ENCODE results near the gene NAAA. TPM values are rescaled to one million over a fixed set of nuclear protein-coding genes. Genes with fewer than 3 reads are reported as not detected.

The NAAA gene
- total RNA-seq, 2 donors from 2014 or later, result 79.3 to 141 TPM

GRCh38 chr4:75924309-75924827, 16.4 kb downstream of the NAAA start:
- H3K4me3 ChIP-seq, result no peak overlapping the region
- intact Hi-C loops (cut with DNase I), result no loop called here
- TF ChIP-seq CTCF (IDR thresholded peaks at IDR 0.05), result no peak
- DNase-seq, result no peak
- H3K4me1 ChIP-seq, result peaks cover 13% of the 10 kb centered on the region
- no peak overlapping the region for H3K27ac ChIP-seq
- H3K9ac ChIP-seq (ENCODE audit: low read depth in 2 of 2, low read length in 2 of 2), result no peak overlapping the region
- no peaks in the 10 kb centered on the region for H3K9me3 ChIP-seq
- no peaks in the 10 kb centered on the region for H3K27me3 ChIP-seq
- H3K36me3 ChIP-seq, result no peaks in the 10 kb centered on the region

GRCh38 chr4:75922588-75922987, 18.2 kb downstream of the NAAA start:
- H3K36me3 ChIP-seq, result no peaks in the 10 kb centered on the region
- H3K27me3 ChIP-seq, result no peaks in the 10 kb centered on the region
- no peak for TF ChIP-seq CTCF (IDR thresholded peaks at IDR 0.05)
- H3K4me3 ChIP-seq, result no peak overlapping the region
- H3K27ac ChIP-seq, result peak overlapping the region; percentile 84
- no peak overlapping the region for H3K9ac ChIP-seq (ENCODE audit: low read depth in 2 of 2, low read length in 2 of 2)
- peaks cover 16% of the 10 kb centered on the region for H3K4me1 ChIP-seq
- H3K9me3 ChIP-seq, result no peaks in the 10 kb centered on the region
- no peak for DNase-seq
- intact Hi-C loops (cut with DNase I), result no loop called here

GRCh38 chr4:75921910-75922309, 18.9 kb downstream of the NAAA start:
- H3K4me3 ChIP-seq, result no peak overlapping the region
- H3K4me1 ChIP-seq, result peaks cover 16% of the 10 kb centered on the region
- intact Hi-C loops (cut with DNase I), result no loop called here
- H3K9me3 ChIP-seq, result no peaks in the 10 kb centered on the region
- H3K36me3 ChIP-seq, result no peaks in the 10 kb centered on the region
- H3K27me3 ChIP-seq, result no peaks in the 10 kb centered on the region
- DNase-seq, result peak; percentile 41
- TF ChIP-seq CTCF (IDR thresholded peaks at IDR 0.05), result no peak
- H3K9ac ChIP-seq (ENCODE audit: low read depth in 2 of 2, low read length in 2 of 2), result no peak overlapping the region
- H3K27ac ChIP-seq, result peak overlapping the region; percentile 84

- Histone ChIP-seq H3K27me3 (no peaks in the 10 kb centered on the region), H3K9ac (ENCODE audit: low read depth in 2 of 2, low read length in 2 of 2) (peak overlapping the region in 1 of 2 donors; percentile 38), H3K4me3 (no peak overlapping the region), H3K27ac (peak overlapping the region; percentile 84), H3K4me1 (peaks cover 20% of the 10 kb centered on the region), H3K9me3 (no peaks in the 10 kb centered on the region), H3K36me3 (no peaks in the 10 kb centered on the region)
- TF ChIP-seq CTCF (IDR thresholded peaks at IDR 0.05), result no peak
- intact Hi-C loops (cut with DNase I), result no loop called here
- DNase-seq, result peak; percentile 50
Measured at GRCh38 chr4:75920327-75920726, 20.5 kb downstream of the NAAA start.

- H3K4me1 ChIP-seq, result peaks cover 20% of the 10 kb centered on the region
- intact Hi-C loops (cut with DNase I), result no loop called here
- peak; percentile 84 for DNase-seq
- no peaks in the 10 kb centered on the region for H3K9me3 ChIP-seq
- no peaks in the 10 kb centered on the region for H3K36me3 ChIP-seq
- H3K27me3 ChIP-seq, result no peaks in the 10 kb centered on the region
- TF ChIP-seq CTCF (IDR thresholded peaks at IDR 0.05), result no peak
- no peak overlapping the region for H3K4me3 ChIP-seq
- no peak overlapping the region for H3K9ac ChIP-seq (ENCODE audit: low read depth in 2 of 2, low read length in 2 of 2)
- H3K27ac ChIP-seq, result peak overlapping the region; percentile 84
Measured at GRCh38 chr4:75919920-75920319, 20.9 kb downstream of the NAAA start.

Measured in colonic mucosa (tissue), 4 donors.